Peyer's patch (tissue), 4 donors: Measurements from ENCODE around the gene CTSH.

ENCODE experiments used
- POLR2A ChIP-seq, 2 donors: fragments of 450-650 bp; IDR thresholded peaks; one replicate each; pipeline ENCODE4 v1.5.1; 2017; ENCODE audit warnings: antibody characterized with exemption in 2 of 2, mild to moderate bottlenecking in 2 of 2, moderate library complexity in 2 of 2
- TF ChIP-seq, protein P1 (sequence below), 6 experiments: fragments of 450-650 bp in 4 of 6; fragments of 200-600 bp in 2 of 6; sonication (generic) in 1 of 6; IDR thresholded peaks; one replicate each; pipeline ENCODE4 v1.5.1; 2017 to 2019; ENCODE audit warnings: antibody characterized with exemption in 6 of 6, mild to moderate bottlenecking in 3 of 6, moderate library complexity in 1 of 6

DNA sequence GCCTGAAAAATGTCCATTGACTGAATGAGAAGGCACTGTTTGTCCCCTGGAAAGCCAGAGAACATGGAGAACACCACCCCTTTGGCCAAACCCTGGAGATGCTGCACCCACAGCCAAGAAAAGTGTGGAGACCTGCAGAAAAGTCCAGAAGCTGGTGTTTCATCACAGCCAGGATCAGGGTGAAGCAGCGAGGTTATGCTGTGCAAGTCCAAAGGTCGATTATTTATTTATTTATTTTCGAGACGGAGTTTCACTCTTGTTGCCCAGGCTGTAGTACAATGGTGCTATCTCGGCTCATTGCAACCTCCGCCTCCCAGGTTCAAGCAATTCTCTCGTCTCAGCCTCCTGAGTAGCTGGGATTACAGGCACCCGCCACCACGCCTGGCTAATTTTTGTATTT lies 5.5 kb upstream of the CTSH start:
- TF ChIP-seq, protein P1, sequence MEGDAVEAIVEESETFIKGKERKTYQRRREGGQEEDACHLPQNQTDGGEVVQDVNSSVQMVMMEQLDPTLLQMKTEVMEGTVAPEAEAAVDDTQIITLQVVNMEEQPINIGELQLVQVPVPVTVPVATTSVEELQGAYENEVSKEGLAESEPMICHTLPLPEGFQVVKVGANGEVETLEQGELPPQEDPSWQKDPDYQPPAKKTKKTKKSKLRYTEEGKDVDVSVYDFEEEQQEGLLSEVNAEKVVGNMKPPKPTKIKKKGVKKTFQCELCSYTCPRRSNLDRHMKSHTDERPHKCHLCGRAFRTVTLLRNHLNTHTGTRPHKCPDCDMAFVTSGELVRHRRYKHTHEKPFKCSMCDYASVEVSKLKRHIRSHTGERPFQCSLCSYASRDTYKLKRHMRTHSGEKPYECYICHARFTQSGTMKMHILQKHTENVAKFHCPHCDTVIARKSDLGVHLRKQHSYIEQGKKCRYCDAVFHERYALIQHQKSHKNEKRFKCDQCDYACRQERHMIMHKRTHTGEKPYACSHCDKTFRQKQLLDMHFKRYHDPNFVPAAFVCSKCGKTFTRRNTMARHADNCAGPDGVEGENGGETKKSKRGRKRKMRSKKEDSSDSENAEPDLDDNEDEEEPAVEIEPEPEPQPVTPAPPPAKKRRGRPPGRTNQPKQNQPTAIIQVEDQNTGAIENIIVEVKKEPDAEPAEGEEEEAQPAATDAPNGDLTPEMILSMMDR (IDR thresholded peaks at IDR 0.05), result no peak
- TF ChIP-seq POLR2A (IDR thresholded peaks at IDR 0.05), result no peak
